SU-DHL-6 (cell line): ENCODE data around the gene SELENOV.

Source experiments
- H2AFZ ChIP-seq: fragments of 200-600 bp; sonication (generic); 2 replicates; pipeline ENCODE4 v1.6.1; 2014; ENCODE audit warnings: low read depth, mild to moderate bottlenecking, moderate library complexity, mixed read lengths, antibody characterized with exemption, low read length; ENCODE audit not compliant: severe bottlenecking
- H3F3A ChIP-seq: fragments of 200-600 bp; shearing (Covaris generic); 2 replicates; pipeline ENCODE4 v1.6.0; 2016; ENCODE audit warnings: antibody characterized with exemption, mild to moderate bottlenecking; ENCODE audit not compliant: insufficient read depth
- H3K27ac ChIP-seq: fragments of 200-600 bp; sonication (generic); 2 replicates; pipeline ENCODE4 v1.5.1; 2016; ENCODE audit warnings: low read depth, mild to moderate bottlenecking, low read length, moderate library complexity, mixed read lengths
- H3K27me3 ChIP-seq: fragments of 200-600 bp; sonication (generic), shearing (Covaris generic); 2 replicates; pipeline ENCODE4 v1.6.0; 2014; ENCODE audit warnings: mild to moderate bottlenecking, low read length
- H3K36me3 ChIP-seq: fragments of 200-600 bp; sonication (generic); 2 replicates; pipeline ENCODE4 v1.6.1; 2014; ENCODE audit warnings: mild to moderate bottlenecking, low read length, mixed read lengths
- H3K4me2 ChIP-seq: fragments of 300-600, 200-600 bp; shearing (Covaris generic), sonication (generic); 2 replicates; pipeline ENCODE4 v1.6.0; 2014; ENCODE audit warnings: low read length, low read depth, mild to moderate bottlenecking; ENCODE audit not compliant: poor library complexity, severe bottlenecking
- H3K4me3 ChIP-seq: fragments of 200-600 bp; sonication (generic); 2 replicates; pipeline ENCODE4 v1.5.1; 2014; ENCODE audit warnings: antibody characterized with exemption, low read length, mild to moderate bottlenecking, mixed read lengths; ENCODE audit not compliant: insufficient read depth, poor library complexity, severe bottlenecking
- H3K79me2 ChIP-seq: fragments of 200-600 bp; sonication (generic); 2 replicates; pipeline ENCODE4 v1.6.1; 2014; ENCODE audit warnings: mild to moderate bottlenecking, low read length, moderate library complexity; ENCODE audit not compliant: insufficient read depth
- H3K9ac ChIP-seq: fragments of 200-600 bp; sonication (generic); 2 replicates; pipeline ENCODE4 v1.7.0; 2014; ENCODE audit warnings: mild to moderate bottlenecking, low read length
- H3K9me2 ChIP-seq: fragments of 200-600 bp; sonication (generic); replicated peaks from 2 replicates; pipeline ENCODE4 v1.6.1; 2014; ENCODE audit warnings: low read length; ENCODE audit not compliant: insufficient read depth
- H3K9me3 ChIP-seq: fragments of 200-600 bp; sonication (generic); 2 replicates; pipeline ENCODE4 v1.6.1; 2014; ENCODE audit warnings: low read length, mixed read lengths; ENCODE audit not compliant: insufficient read depth
- H4K20me1 ChIP-seq: fragments of 200-600 bp; sonication (generic); 2 replicates; pipeline ENCODE4 v1.6.1; 2014; ENCODE audit warnings: low read depth, mild to moderate bottlenecking, antibody characterized with exemption, low read length, moderate library complexity, mixed read lengths
- EZH2phosphoT487 ChIP-seq: fragments of 200-600 bp; sonication (generic), shearing (Covaris generic); conservative IDR thresholded peaks from 2 replicates; pipeline ENCODE4 v1.6.1; 2018; ENCODE audit warnings: mild to moderate bottlenecking, antibody characterized with exemption, low read length, moderate library complexity, mixed read lengths
- TF ChIP-seq, protein P1 (sequence below): fragments of 200-600 bp; sonication (generic); IDR thresholded peaks from one replicate; pipeline ENCODE4 v1.5.1; 2017; ENCODE audit warnings: antibody characterized with exemption, mild to moderate bottlenecking, low read length, moderate library complexity; ENCODE audit not compliant: insufficient read depth, poor library complexity, severe bottlenecking

Gene SELENOV

DNA sequence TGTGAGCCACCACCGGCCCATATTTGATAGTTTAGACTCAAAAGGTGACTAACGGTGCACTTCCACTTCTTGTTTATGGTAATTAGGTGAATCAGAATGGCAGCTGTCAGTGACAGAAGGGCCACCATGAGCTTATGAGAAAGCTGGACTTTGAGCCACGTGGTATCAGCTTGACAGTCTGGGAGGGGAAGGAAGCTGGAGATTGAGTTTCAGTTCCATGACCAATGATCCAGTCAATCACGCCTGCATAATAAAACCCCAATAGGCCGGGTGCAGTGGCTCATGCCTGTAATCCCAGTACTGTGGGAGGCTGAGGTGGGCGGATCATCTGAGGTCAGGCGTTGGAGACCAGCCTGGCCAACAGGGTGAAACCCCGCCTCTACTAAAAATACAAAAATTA, 9.6 kb downstream of the SELENOV start:
- Histone ChIP-seq H3F3A (no peaks in the 10 kb centered on the region; the same call in 1 of the 2 replicates), H3K36me3 (no peaks in the 10 kb centered on the region; the same call in 1 of the 2 replicates), H3K27me3 (no peaks in the 10 kb centered on the region), H3K9me3 (no peaks in the 10 kb centered on the region), H3K27ac (no peak overlapping the region), H2AFZ (no peak overlapping the region), H3K9ac (no peak overlapping the region), H3K4me2 (no peak overlapping the region), H3K79me2 (no peaks in the 10 kb centered on the region), H4K20me1 (no peaks in the 10 kb centered on the region), H3K4me3 (no peak overlapping the region), H3K9me2 (no peaks in the 10 kb centered on the region)
- TF ChIP-seq, protein P1, sequence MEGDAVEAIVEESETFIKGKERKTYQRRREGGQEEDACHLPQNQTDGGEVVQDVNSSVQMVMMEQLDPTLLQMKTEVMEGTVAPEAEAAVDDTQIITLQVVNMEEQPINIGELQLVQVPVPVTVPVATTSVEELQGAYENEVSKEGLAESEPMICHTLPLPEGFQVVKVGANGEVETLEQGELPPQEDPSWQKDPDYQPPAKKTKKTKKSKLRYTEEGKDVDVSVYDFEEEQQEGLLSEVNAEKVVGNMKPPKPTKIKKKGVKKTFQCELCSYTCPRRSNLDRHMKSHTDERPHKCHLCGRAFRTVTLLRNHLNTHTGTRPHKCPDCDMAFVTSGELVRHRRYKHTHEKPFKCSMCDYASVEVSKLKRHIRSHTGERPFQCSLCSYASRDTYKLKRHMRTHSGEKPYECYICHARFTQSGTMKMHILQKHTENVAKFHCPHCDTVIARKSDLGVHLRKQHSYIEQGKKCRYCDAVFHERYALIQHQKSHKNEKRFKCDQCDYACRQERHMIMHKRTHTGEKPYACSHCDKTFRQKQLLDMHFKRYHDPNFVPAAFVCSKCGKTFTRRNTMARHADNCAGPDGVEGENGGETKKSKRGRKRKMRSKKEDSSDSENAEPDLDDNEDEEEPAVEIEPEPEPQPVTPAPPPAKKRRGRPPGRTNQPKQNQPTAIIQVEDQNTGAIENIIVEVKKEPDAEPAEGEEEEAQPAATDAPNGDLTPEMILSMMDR: no peak
- no peak for TF ChIP-seq EZH2phosphoT487

DNA sequence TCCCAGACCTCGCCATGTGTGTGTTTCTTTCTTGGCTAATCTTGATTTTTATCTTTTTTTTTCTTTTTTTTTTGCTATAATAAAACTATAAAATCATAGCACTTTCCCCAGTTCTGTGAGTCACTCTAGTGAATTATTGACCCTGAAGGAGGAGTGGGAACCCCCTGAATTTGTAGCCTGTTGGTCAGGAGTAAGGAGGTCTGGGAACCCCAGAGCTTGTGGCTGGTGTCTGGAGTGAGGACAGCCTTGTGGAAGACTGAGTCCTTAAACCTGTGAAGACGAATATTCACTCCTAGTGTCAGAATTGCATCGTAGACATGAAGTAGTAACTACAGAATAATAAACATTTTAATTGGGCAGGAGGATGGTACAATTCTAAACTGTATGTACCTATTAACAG, 10.3 kb downstream of the SELENOV start:
- no peaks in the 10 kb centered on the region; the same call in 1 of the 2 replicates for H3K36me3 ChIP-seq
- H4K20me1 ChIP-seq: no peaks in the 10 kb centered on the region
- H3K27me3 ChIP-seq: no peaks in the 10 kb centered on the region
- no peak overlapping the region for H3K4me2 ChIP-seq
- no peak overlapping the region for H2AFZ ChIP-seq
- H3K27ac ChIP-seq: no peak overlapping the region
- H3F3A ChIP-seq: no peaks in the 10 kb centered on the region; the same call in 1 of the 2 replicates
- H3K9me2 ChIP-seq: no peaks in the 10 kb centered on the region
- H3K9ac ChIP-seq: no peak overlapping the region
- H3K9me3 ChIP-seq: no peaks in the 10 kb centered on the region
- no peaks in the 10 kb centered on the region for H3K79me2 ChIP-seq
- TF ChIP-seq EZH2phosphoT487: no peak
- TF ChIP-seq, protein P1: no peak
- H3K4me3 ChIP-seq: no peak overlapping the region

DNA sequence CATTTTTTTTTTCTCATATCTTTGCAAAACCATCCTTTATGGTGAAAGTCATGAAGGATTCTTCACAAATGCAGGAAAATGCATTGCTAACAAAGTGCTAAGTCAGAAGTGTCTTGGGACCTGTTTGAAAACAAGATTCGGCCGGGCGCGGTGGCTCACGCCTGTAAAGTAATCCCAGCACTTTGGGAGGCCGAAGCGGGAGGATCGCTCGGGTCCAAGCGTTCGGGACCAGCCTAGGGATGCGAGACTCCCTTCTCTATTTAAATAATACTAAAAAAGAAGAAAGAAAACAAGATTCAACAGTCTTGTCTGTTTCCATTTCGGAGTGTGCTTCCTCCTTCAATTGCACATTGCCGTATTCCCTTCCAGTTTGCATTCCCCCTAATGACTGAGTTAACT, 16.9 kb downstream of the SELENOV start:
- H2AFZ ChIP-seq: peak overlapping the region; percentile 65
- H3K27ac ChIP-seq: peak overlapping the region; percentile 22; the same call in 1 of the 2 replicates
- peak overlapping the region; percentile 94 for H3K4me2 ChIP-seq
- no peaks in the 10 kb centered on the region for H3K9me3 ChIP-seq
- H3K36me3 ChIP-seq: no peaks in the 10 kb centered on the region; the same call in 1 of the 2 replicates
- TF ChIP-seq EZH2phosphoT487: no peak
- TF ChIP-seq, protein P1: no peak
- H3K4me3 ChIP-seq: peak overlapping the region; percentile 71
- H3K9me2 ChIP-seq: no peaks in the 10 kb centered on the region
- H3K27me3 ChIP-seq: no peaks in the 10 kb centered on the region
- H3K79me2 ChIP-seq: peaks cover 17% of the 10 kb centered on the region
- no peaks in the 10 kb centered on the region for H4K20me1 ChIP-seq
- H3K9ac ChIP-seq: peak overlapping the region; percentile 92
- H3F3A ChIP-seq: peaks cover 6% of the 10 kb centered on the region; the same call in 1 of the 2 replicates
